IPS DF 4.7 (cell line): ENCODE data around the gene MPRIP.

Experiments used
- DNase-seq: peaks from one replicate; pipeline ENCODE4 v3.0.0-alpha.2; 2013; ENCODE audit warnings: low spot score; ENCODE audit errors: extremely low read depth

Gene MPRIP

GRCh38 chr17:17229416-17230384 lies 187.4 kb downstream of the MPRIP start:
- DNase-seq: no peak

DNA sequence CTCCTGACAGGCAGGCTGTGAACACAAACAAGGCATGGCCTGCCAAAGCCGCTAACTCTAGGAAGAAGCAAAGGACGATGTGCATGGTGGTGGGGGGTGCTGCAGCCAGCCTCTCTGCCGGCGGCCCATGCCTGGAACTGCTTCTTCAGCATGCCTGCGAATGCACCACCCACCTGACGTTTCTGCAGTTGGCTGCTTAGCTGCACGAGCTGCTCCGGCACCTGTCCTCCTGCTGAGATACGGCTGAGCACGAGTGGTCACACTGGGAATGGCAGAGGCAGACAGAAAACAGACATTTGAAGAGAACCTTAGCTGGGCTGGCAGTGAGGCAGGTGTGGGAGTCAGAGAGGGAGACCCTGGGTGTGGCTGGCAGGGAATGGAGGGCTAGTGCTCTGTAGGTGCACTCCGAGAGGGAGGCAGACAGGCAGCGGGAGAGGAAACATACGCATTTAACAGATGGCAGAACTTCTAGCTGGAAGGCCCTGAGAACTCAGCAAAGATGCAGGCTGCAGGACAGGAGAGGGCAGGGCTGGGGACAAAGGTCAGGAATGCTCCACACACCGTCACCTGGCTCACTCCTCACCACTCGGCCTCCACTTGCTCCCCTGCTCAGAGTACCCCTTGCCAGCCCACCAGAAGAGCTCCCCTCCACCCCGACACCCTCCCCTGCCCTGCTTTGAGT lies 189.5 kb downstream of the MPRIP start:
- no peak for DNase-seq

- no peak for DNase-seq
Measured at GRCh38 chr17:17232303-17232621, 190.0 kb downstream of the MPRIP start.

DNA sequence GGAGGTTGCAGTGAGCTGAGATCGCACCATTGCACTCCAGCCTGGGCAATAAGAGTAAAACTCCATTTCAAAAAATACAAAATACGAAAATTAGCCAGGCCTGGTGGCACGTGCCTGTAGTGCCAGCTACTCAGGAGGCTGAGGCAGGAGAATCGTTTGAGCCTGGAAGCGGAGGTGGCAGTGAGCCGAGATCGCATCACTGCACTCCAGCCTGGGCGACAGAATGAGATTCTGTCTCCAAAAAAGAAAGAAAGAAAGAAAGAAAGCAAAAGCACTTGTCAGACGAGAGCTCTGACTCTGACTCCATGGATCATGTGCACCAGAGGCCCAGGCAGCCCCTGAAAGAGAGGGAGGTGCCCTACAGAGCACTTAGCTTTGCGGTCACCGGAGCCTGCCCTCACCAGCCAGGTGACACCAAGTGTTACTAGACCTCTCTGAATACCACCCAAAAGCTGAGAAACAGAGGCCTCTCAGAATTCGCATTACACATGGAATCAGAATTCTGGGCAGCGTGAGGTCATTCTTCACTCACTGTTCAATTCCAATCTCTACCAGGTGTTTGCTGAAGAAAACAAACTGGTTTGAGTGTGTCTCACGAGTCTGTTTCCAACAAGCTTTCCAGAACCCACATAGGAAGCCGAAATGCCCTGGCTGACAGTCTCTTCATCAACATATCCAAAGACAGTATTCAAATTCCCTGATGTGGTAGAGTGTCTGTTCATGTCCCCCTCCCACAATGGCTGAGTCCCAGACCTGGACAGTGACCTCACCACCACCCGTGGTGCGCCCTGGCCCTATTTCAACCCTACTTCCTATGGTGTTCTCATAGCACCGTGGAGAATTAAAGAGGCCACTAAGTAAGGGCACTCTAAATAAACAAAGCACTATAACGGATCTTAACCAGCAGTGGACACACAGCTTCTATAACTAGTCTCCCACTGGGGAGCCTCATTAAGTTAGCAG lies 193.2 kb downstream of the MPRIP start:
- DNase-seq: no peak

DNA sequence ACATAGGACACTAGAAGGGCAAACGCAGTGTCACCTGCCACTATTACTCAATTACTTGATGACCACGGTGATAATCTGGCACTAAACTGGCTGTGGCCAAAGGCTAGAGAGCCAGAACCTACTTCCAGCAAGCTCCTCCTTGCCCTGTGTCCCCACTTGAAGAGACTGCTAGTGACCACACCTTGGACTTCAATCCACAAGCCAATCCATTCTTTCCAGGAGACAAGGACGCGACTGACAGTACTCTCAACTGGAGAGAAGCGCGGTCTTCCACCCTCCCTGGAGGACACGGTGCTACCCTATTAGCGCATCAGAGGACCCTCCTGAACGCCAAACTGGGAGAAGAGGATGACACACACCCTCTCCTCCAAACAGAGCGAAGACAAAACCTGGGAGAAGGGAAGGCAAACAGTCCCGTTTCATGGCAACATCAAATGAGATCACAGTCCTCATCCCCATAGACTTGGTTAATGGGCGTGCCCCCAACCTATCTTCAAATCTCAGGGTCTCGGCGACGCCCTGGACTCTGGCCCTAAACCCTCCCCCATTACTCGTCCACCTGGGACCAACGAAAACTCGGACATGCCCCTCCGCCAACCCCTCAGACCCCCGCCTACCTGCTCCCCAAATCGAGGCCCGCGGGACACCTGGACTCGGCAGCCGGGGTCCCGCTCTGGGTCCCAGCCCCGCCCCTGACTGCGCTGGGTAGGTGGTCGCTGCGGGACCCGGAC lies 194.2 kb downstream of the MPRIP start:
- no peak for DNase-seq

GRCh38 chr17:17237026-17237799 lies 195.0 kb downstream of the MPRIP start, which contains the start of gene FLCN:
Gene FLCN, minus strand, starts transcription at chr17:17237168. Its CDS starts 9,031 bp downstream, at chr17:17228137.
- DNase-seq: no peak

- DNase-seq: no peak
Measured at GRCh38 chr17:17239832-17240231, 197.6 kb downstream of the MPRIP start.

GRCh38 chr17:17241656-17242055 lies 199.4 kb downstream of the MPRIP start:
- DNase-seq: no peak

DNA sequence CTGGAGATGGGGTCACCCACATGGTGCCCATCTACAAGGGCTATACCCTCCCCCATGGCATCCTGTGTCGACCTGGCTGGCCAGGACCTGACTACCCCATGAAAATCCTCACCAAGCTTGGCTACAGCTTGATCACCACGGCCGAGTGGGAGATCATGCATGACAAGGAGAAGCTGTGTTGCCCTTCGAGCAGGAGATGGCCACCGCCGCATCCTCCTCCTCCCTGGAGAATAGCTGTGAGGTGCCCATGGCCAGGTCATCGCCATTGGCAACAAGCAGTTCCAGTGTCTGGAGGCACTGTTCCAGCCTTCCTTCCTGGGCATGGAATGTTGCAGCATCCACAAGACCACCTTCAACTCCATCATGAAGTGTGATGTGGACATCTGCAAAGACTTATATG lies 200.0 kb downstream of the MPRIP start:
- no peak for DNase-seq
